GM12878 (cell line): ENCODE results near the gene ARHGAP30.

Experiments
- CTCF ChIP-seq, 3 experiments: IDR thresholded peaks in 2 of 3; conservative IDR thresholded peaks in 1 of 3; 2 replicates each; pipeline ENCODE4 v1.5.1; 2011; ENCODE audit warnings: low read depth in 3 of 3, low read length in 3 of 3, mild to moderate bottlenecking in 3 of 3, control low read depth in 2 of 3, moderate library complexity in 2 of 3, inconsistent platforms in 1 of 3, mixed read lengths in 1 of 3; ENCODE audit not compliant: control insufficient read depth in 2 of 3, insufficient read depth in 1 of 3; ENCODE audit errors: extremely low read depth in 1 of 3
- ESRRA ChIP-seq: IDR thresholded peaks from 2 replicates; pipeline ENCODE4 v1.6.1; 2012; ENCODE audit warnings: mild to moderate bottlenecking, low read length, improper control_type of control experiment
- EZH2 ChIP-seq: IDR thresholded peaks from 2 replicates; pipeline ENCODE4 v1.6.1; 2012; ENCODE audit warnings: low read depth, mild to moderate bottlenecking, control low read depth, inconsistent platforms, low read length, borderline replicate concordance; ENCODE audit not compliant: control insufficient read depth
- NBN ChIP-seq: fragments of 450-650 bp; IDR thresholded peaks from 2 replicates; pipeline ENCODE4 v1.6.1; 2016
- PBX3 ChIP-seq: IDR thresholded peaks from 2 replicates; pipeline ENCODE4 v1.6.1; 2011; ENCODE audit warnings: mild to moderate bottlenecking, low read depth, low read length, moderate library complexity; ENCODE audit not compliant: insufficient replicate concordance
- POLR2A ChIP-seq: IDR thresholded peaks from 2 replicates; pipeline ENCODE4 v1.6.1; 2011; ENCODE audit warnings: low read depth, mild to moderate bottlenecking, low read length
- POLR2AphosphoS5 ChIP-seq: IDR thresholded peaks from 2 replicates; pipeline ENCODE4 v1.6.1; 2011; ENCODE audit warnings: mild to moderate bottlenecking, low read length, inconsistent platforms

GRCh38 chr1:161045736-161046604, 23.7 kb downstream of the ARHGAP30 start, which contains the start of gene USF1:
- TF ChIP-seq PBX3 (no peak), CTCF (IDR thresholded peaks at IDR 0.05 in 2 of 3, conservative IDR thresholded peaks at IDR 0.05 in 1 of 3; ENCODE audit: control insufficient read depth in 2 of 3, extremely low read depth in 1 of 3, insufficient read depth in 1 of 3, low read depth in 3 of 3, low read length in 3 of 3) (no peak), EZH2 (no peak), POLR2A (peak; percentile 90), POLR2AphosphoS5 (peak; percentile 95), NBN (peak; percentile 92), ESRRA (0 out of 2 replicates have a peak, but pooled peaks have one; percentile 30)
